TTC549 (cell line): ENCODE results near the gene FAM89B.

Experiments used
- FAIRE-seq: peaks from 2 replicates; lab custom pipeline; 2012; peaks lifted over from hg19 to GRCh38; lab: Jason Lieb, UNC

Gene FAM89B

GRCh38 chr11:65590240-65590738 lies 18.0 kb downstream of the FAM89B start:
- no peak for FAIRE-seq

DNA sequence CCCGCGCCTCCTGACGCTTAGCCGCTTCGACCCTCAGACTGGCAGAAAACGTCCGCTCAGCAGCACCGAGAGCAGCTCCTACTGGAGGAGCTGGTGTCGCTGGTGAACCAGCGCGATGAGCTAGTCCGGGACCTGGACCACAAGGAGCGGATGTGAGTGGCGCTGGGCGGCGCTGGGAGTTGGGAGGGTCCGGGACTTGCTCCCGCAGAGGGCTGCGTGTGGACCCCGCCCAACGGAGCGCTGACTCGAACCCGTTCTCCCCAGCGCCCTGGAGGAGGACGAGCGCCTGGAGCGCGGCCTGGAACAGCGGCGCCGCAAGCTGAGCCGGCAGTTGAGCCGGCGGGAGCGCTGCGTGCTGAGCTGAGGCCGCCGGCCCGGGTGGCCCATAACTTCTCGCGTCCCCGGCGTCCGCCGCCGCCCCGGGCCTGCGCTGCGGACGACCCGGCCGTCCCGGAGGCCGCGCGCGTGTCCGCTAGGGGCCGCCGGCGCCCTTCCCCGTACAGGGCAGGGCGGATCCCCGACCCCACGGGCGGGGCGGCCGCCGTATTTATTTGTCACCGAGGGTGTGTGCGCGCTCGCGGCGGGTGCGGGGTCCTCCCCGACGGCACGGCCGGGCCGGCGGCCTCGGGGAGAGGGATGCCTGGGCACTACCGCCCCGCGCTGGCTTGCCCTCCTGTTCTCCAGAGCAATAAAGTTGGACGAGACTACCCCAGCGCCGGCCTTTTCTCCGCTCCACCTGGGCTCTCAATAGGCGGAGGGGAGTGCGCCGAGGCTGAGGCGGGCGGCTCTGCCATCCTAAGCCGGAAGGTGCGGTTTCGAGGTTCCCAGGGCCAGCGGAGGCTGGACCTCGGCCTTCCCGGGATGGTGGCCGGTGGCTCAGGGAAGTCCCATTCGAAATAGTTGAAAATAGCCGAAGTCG lies 19.9 kb downstream of the FAM89B start:
- FAIRE-seq, result no peak

- FAIRE-seq, result no peak
Measured at GRCh38 chr11:65592858-65593517, 20.6 kb downstream of the FAM89B start.

DNA sequence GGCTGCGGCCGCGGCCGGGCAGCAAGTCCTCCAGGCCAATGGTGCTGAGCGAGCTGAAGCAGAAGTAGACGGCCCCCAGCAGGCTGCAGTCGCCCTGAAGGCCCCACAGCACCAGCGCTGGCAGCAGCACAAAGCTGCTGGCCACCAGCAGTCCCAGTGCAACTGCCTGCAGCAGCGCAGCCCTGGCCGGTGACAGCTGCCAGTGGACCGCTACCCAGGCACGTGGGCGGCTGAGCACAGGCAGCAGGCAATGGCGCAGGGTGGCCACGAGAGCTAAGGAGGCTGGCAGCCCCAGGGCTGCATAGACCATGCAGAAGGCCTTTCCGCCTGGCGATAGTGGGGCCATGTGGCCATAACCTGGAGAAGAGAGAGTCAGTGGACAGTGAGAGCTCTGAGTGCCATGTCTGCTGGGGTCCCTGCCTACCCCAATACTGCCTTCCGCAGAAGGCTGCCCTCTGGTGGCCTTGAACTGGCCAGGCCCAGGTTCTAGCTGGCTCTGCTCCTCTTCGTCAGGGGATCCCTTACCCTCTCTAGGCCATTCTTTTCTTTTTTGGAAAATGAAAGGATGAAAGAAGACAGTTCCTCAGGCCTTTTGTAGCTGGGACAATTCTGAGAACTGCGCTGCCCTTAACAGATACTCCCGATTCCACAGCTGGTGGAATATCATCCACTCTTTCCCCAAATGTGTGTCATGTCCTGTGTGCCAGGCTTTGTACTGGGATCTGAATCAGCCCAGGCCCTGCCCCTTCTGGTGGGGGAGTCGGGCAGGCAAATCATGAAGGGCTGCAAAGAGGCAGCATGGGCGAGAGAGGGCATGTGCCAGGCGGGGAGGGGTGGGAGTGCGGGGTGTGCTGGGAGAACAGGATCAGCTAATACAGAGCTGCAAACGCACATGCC lies 21.4 kb downstream of the FAM89B start:
- no peak for FAIRE-seq

DNA sequence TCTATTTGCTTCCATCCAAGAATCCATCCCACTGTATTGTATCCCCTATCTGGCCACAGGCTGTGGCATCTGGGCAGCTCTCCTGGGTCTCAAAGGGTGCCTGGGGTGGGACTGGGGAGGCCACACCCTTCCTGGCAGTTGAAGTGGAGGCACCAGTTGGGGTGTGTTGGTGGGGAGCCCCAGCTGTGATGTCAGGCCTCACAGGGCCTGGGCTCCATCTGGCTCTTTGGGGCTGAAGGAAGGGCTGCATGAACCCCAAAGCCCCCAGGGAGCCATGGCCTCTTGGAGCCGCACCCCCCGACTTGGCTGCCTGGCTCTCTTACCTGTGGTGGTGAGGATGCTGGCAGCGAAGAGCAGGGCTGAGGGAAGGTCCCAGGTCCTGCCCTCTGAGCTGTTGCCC lies 22.8 kb downstream of the FAM89B start:
- FAIRE-seq, result no peak

DNA sequence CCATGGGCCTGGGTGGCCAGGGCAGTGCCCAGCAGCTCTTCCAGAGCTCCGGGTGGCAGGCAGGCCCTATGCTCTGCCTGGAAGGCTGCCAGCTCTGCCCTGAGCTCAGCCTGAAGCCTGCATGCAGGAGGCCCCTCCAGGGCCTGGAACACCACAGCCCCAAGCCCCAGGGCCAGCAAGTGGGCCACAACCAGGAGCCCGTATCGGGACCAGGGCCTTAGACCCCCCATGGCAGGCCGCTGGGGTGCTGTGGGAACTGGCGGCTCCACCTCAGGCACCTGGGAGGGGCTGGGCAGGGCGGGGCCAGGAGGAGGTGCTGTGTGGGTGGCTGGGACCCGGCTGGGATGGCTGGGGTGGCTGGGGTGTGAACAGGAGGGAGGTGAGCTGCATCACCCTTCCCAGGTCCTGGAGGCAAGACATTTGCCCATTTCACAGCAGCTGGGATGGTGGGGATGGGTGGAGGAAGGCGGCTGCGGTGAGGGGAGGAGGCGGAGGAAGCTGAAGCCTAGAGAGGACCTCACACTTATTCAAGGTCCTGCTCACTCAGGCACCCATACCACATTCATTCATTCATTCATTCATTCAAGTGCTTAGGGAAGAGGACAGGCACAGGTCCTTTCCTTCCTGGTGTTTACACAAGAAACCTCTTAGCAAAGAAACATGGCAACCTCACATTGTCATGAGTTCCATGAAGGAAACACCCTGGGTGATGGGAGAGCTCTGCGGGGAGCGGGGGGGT lies 23.4 kb downstream of the FAM89B start, which contains the start of gene KCNK7:
KCNK7 (minus strand) TSS at position 258 of the 739 bp plus-strand sequence; CDS start at position 230, 28 bp downstream.
- FAIRE-seq, result no peak

DNA sequence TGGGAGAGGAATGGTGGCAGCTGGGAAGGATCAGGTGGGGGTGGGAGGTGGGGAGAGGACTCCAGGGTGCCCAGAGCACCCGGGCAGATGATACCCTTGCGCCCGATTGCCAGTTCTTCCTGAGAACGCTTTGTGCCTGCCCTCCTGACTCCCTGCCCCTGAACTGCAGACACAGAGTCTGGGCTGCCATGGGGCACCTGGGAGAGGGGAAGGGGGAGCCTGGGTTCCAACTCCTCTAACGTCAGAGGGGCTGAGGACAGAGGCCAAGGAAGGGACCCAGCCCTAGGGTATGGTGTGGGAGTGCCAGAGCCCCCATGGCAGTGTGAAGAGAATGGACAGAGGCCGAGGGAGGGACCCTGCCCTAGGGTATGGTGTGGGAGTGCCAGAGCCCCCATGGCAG lies 24.2 kb downstream of the FAM89B start:
- no peak for FAIRE-seq

GRCh38 chr11:65598258-65598699 lies 25.9 kb downstream of the FAM89B start:
- FAIRE-seq, result no peak

DNA sequence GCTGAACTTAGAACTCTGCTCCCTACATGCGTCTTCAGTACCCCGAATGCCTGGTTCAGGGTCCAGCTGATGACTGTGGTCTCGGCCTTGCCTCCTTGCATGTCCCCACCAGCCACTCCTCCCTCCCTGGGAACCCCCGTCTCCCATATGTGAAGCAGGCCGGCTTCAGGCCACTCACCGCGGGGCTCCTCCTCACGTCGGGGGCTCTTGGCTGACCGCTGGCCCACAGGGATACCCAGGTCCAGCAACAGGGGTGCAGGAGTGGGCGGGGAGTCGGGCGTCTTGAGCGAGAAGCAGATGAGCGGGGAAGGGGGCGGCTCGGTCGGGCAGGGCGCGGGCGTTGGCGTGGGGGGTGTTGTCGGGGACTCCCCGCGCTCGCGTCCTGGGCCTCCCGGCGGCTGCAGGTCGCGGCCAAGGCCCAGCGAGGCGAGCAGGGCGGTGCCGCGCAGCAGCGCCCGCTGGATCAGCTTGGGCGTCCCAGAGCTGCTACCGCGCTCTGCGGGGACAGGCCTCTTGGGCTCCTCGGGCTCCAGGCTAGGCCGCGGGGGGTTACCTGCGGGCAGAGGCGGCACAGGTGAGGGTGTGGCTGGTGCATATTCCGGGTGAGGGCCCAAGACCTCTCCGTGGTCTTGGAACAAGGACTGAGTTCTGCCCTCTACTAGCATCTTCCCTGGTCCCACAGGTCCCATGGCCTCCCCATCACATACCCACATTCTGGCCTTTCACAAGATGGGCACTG lies 27.0 kb downstream of the FAM89B start:
- no peak for FAIRE-seq

GRCh38 chr11:65599955-65600246 lies 27.6 kb downstream of the FAM89B start:
- FAIRE-seq, result no peak

DNA sequence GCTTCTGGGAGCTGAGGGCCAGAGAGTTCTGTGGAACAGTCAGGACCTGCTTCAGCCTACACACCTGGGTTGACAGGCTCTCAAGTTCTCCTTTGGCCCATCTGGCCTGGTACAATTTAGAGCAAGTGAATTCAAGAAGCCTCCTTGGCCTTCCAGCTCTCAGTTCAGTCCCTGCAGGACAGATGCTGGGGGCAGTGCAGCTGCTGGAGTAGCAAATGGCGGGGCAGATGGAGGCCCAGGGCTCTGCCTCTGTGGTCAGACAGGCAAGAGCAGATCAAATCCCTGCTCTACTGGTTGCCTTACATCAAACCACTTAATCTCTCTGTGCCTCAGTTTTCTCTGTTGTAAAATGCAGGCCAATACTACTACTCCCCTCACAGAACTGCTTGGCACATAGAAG lies 31.9 kb downstream of the FAM89B start:
- FAIRE-seq, result no peak

GRCh38 chr11:65606876-65607613 lies 34.7 kb downstream of the FAM89B start:
- peak; percentile 79 for FAIRE-seq

DNA sequence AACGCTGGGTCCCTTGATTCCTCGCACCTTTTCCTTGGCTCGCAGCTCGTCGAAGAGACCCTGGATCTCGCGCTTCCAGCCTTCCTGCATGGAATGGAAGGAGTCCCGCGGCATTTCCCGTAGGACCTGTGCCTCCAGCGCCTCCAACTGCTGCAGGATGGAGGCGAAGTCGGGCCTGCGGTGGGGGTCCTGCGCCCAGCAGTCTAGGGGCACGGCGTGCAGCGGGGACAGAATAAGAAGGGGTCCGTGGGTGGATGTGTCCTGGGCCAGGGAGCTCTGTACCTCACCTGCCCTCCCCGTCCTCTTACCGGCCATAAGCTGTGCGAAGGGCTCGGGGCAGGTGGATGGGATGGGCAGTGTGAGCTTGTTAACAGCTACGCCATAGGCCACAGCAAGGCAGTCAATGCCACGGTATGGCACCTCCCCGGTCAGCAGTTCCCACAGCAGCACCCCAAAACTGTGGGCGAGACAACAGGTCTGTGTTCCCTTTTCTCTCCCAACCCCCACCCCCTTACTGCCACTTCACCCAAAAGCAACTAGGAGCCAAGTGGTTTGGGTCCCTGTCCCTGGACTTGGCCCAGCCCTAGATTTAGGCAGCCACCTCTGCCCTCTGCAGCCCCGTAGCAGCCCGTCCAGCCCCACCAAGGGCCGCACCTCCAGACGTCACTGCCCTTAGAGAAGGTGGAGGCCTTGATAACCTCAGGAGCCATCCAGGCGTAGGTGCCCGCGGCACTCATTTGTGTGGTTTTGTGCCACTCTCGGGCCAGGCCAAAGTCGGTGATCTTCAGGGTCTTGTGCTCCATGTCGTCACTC lies 35.5 kb downstream of the FAM89B start:
- FAIRE-seq, result no peak

DNA sequence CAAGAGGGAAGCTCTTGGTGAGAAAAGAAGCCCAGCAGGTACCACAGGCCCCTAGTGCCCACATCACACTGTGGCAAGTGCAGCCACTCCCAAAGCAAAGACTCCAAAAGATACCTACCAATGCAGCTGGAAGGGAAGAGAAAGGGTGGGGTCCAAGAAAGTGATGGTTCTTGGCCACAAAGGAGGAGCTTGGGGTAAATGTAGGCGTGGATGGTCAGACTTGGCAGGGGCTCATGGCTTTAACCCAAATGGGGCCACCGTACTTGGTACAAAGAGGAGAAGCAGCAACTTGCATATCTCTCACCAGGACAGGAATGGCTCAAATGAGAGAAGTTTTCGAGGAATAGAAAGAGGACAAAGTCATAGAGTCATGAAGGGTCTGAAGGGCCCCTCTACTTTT lies 36.9 kb downstream of the FAM89B start:
- FAIRE-seq, result no peak

GRCh38 chr11:65609665-65610064 lies 37.3 kb downstream of the FAM89B start:
- no peak for FAIRE-seq

- FAIRE-seq, result no peak
Measured at GRCh38 chr11:65610404-65610803, 38.1 kb downstream of the FAM89B start.

DNA sequence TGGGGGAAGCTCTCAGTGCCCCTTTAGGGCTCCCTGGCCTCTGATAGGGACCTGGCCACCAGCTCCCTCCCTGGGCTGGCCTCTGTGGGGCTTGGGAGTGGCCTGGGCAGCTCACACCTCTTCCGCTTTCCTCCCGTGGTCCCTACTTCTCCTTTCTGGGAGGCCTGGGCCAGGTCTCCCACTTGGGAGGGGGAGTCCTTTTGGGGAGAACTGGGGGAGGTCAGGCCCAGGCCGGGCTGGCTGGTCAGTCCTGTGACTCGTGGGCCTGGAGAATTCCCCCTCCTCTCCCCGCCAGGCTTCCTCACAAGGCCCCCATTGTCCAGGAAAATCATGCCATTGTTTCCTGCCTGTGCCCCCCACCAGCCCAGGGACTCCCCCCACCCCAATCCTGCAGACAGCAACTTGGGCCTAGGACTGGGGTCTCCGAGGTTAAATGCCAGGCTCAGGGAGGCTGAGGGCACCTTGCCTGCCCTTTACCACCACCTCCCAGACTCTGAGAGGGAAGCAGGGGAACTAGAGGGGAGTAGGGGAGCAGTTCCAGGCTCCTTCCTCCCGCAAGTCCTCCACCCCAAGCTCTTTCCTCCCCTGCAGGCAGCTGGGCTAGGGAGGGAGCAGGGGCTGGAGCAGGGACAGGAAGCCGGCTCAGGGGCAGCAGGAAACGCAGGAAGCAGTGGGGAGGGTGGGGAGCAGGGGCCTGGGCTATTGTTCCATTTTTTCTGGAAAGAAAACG lies 38.9 kb downstream of the FAM89B start:
- FAIRE-seq, result no peak

DNA sequence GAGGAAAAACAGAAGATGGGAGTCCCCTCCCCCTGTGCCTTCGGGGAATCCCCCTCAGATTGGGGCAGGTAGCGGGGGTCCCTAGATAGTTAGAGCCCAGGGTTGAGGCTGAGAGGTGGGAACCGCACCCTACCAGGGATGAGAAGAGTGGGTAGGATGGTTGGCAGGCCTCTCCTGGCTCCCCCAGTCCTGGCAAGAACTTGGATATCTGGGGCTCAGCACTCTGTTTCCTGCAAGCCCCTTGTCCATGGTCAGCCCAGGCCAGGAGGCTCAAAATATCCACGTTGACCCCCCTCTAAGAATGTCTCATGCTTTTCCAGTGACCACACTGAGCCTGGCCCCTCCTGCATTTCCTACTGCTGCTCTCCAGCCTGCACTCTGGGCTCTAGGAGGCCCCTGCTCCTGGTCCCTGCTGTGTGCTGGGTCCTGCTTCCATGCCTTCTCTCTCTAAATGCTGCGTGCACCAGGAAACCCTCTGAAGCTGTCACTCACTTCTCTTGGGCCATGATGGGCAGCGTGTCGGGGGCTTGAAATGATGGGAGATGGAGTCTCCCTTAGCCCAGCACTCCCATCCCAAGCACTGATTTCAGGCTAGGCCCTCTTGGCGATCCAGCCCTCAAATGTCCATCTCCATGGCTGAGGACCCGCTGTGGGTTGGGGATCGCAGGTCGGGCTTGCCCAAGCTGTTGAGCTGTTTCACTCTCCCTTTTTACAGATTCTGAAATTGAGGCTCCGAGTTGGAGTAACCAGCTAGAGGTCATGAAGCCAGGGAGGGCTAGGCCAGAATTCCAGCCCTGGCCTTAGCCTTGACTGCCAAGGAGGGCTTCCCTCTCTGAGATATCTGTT lies 39.6 kb downstream of the FAM89B start:
- FAIRE-seq, result no peak
